ENCODE results near the gene INPP5E.

The INPP5E gene

GRCh38 chr9:136405481-136405880 lies 34.2 kb downstream of the INPP5E start:
- DNase-seq (ENCODE audit: low spot score) = no peak
- no peak for TF ChIP-seq CTCF (IDR thresholded peaks at IDR 0.05; ENCODE audit: borderline replicate concordance, control extremely low read depth, extremely low read depth, insufficient read depth, missing control alignments)
- in situ Hi-C loops (cut with MboI; ENCODE audit: low sequenced_read_pairs, unreplicated experiment) = no loop called here

- in situ Hi-C loops (cut with MboI; ENCODE audit: low sequenced_read_pairs, unreplicated experiment) = no loop called here
- TF ChIP-seq CTCF (IDR thresholded peaks at IDR 0.05; ENCODE audit: borderline replicate concordance, control extremely low read depth, extremely low read depth, insufficient read depth, missing control alignments) = no peak
- DNase-seq (ENCODE audit: low spot score) = no peak
These were observed 34.9 kb downstream of the INPP5E start for GRCh38 chr9:136404801-136405136.

GRCh38 chr9:136403915-136404800 lies 35.5 kb downstream of the INPP5E start:
- in situ Hi-C loops (cut with MboI; ENCODE audit: low sequenced_read_pairs, unreplicated experiment) = no loop called here
- peak; percentile 83 for DNase-seq (ENCODE audit: low spot score)
- no peak for TF ChIP-seq CTCF (IDR thresholded peaks at IDR 0.05; ENCODE audit: borderline replicate concordance, control extremely low read depth, extremely low read depth, insufficient read depth, missing control alignments)

GRCh38 chr9:136403538-136403914 lies 36.1 kb downstream of the INPP5E start:
- in situ Hi-C loops (cut with MboI; ENCODE audit: low sequenced_read_pairs, unreplicated experiment) = no loop called here
- peak; percentile 85 for DNase-seq (ENCODE audit: low spot score)
- TF ChIP-seq CTCF (IDR thresholded peaks at IDR 0.05; ENCODE audit: borderline replicate concordance, control extremely low read depth, extremely low read depth, insufficient read depth, missing control alignments) = no peak

- TF ChIP-seq CTCF (IDR thresholded peaks at IDR 0.05; ENCODE audit: borderline replicate concordance, control extremely low read depth, extremely low read depth, insufficient read depth, missing control alignments) = no peak
- DNase-seq (ENCODE audit: low spot score) = no peak
- in situ Hi-C loops (cut with MboI; ENCODE audit: low sequenced_read_pairs, unreplicated experiment) = no loop called here
These were observed 37.6 kb downstream of the INPP5E start for GRCh38 chr9:136402067-136402466.

GRCh38 chr9:136401173-136401922 lies 38.3 kb downstream of the INPP5E start:
- in situ Hi-C loops (cut with MboI; ENCODE audit: low sequenced_read_pairs, unreplicated experiment) = no loop called here
- DNase-seq (ENCODE audit: low spot score) = no peak
- no peak for TF ChIP-seq CTCF (IDR thresholded peaks at IDR 0.05; ENCODE audit: borderline replicate concordance, control extremely low read depth, extremely low read depth, insufficient read depth, missing control alignments)
